MM.1S (cell line): ENCODE data around the gene HDGF.

ENCODE experiments used
- DNase-seq: peaks from one replicate; pipeline ENCODE4 v3.0.0-alpha.2; 2015
- H2AFZ ChIP-seq: fragments of 300-600 bp; sonication (generic); 2 replicates; pipeline ENCODE4 v1.6.0; 2016; ENCODE audit warnings: antibody characterized with exemption, low read length
- H3F3A ChIP-seq: fragments of 300-600 bp; sonication (generic); 2 replicates; pipeline ENCODE4 v1.6.1; 2016; ENCODE audit warnings: mild to moderate bottlenecking, antibody characterized with exemption, low read length, moderate library complexity, mixed read lengths; ENCODE audit not compliant: insufficient read depth
- H3K27ac ChIP-seq: fragments of 300-600 bp; sonication (generic); 2 replicates; pipeline ENCODE4 v1.5.1; 2016; ENCODE audit warnings: mild to moderate bottlenecking, low read length
- H3K27me3 ChIP-seq: fragments of 300-600 bp; sonication (generic); replicated peaks from 2 replicates; pipeline ENCODE4 v1.6.0; 2016; ENCODE audit warnings: low read length; ENCODE audit not compliant: insufficient read depth
- H3K36me3 ChIP-seq: fragments of 300-600 bp; sonication (generic); replicated peaks from 2 replicates; pipeline ENCODE4 v1.6.1; 2016; ENCODE audit warnings: mild to moderate bottlenecking, low read length, mixed read lengths; ENCODE audit not compliant: insufficient read depth
- H3K4me1 ChIP-seq: fragments of 300-600 bp; sonication (generic); 2 replicates; pipeline ENCODE4 v1.6.1; 2016; ENCODE audit warnings: low read length, mixed read lengths
- H3K4me2 ChIP-seq: fragments of 300-600 bp; sonication (generic); 2 replicates; pipeline ENCODE4 v1.6.0; 2016; ENCODE audit warnings: low read depth, low read length
- H3K4me3 ChIP-seq: fragments of 300-600 bp; sonication (generic); 2 replicates; pipeline ENCODE4 v1.5.1; 2016; ENCODE audit warnings: low read length, mixed read lengths
- H3K79me2 ChIP-seq: fragments of 300-600 bp; sonication (generic); 2 replicates; pipeline ENCODE4 v1.6.1; 2016; ENCODE audit warnings: mixed run types, low read length, mixed read lengths
- H3K9ac ChIP-seq: fragments of 300-600 bp; sonication (generic); 2 replicates; pipeline ENCODE4 v1.6.1; 2016; ENCODE audit warnings: low read length, mixed read lengths
- H3K9me2 ChIP-seq: fragments of 300-600 bp; sonication (generic); replicated peaks from 2 replicates; pipeline ENCODE4 v1.6.1; 2016; ENCODE audit warnings: mild to moderate bottlenecking, low read length, mixed read lengths; ENCODE audit not compliant: insufficient read depth
- H3K9me3 ChIP-seq: fragments of 300-600 bp; sonication (generic); replicated peaks from 2 replicates; pipeline ENCODE4 v1.6.1; 2016; ENCODE audit warnings: mild to moderate bottlenecking, low read length, mixed read lengths; ENCODE audit not compliant: insufficient read depth
- H4K20me1 ChIP-seq: fragments of 300-600 bp; sonication (generic); 2 replicates; pipeline ENCODE4 v1.6.1; 2016; ENCODE audit warnings: mild to moderate bottlenecking, low read length, moderate library complexity, mixed read lengths; ENCODE audit not compliant: insufficient read depth
- EZH2 ChIP-seq: fragments of 300-600 bp; sonication (generic); optimal IDR thresholded peaks from 2 replicates; pipeline ENCODE3; 2017; ENCODE audit warnings: low read depth, mild to moderate bottlenecking, antibody characterized with exemption, low read length, mixed read lengths
- EZH2phosphoT487 ChIP-seq: fragments of 300-600 bp; sonication (generic); IDR thresholded peaks from 2 replicates; pipeline ENCODE4 v1.6.1; 2018; ENCODE audit warnings: antibody characterized with exemption, low read length
- TF ChIP-seq, protein P1 (sequence below): fragments of 300-600 bp; sonication (generic); IDR thresholded peaks from 2 replicates; pipeline ENCODE4 v1.5.1; 2016; ENCODE audit warnings: antibody characterized with exemption, low read length, mixed read lengths

HDGF gene

DNA sequence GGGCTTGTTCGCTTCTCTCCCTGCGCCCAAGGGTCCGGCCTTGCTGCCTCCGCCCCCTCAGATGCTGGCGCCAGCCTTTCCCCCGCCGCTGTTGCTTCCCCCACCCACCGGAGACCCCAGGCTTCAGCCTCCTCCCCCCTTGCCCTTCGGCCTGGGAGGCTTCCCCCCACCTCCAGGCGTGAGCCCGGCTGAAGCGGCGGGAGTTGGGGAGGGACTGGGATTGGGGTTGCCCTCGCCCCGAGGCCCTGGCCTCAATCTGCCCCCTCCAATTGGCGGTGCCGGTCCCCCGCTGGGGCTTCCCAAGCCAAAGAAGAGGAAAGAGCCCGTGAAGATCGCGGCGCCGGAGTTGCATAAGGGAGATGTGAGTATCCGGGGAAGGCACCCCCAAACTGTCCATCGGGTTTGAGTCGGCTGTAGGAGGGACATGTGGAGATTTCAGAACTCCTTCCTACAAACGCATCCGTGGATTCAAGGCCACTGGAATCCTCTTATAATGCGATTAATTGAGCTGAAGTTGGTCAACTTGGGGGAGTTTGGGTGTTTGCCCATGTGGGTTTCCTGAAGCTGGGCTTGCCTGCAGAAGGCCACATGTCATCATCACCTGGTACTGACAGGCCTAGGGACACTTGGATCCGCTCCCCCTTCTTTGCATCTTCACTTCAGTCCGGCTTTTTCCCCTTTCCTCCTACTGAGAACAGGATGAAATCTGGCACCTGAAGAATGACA, 16.6 kb upstream of the HDGF start:
- no peaks in the 10 kb centered on the region for H3K9me2 ChIP-seq
- no peaks in the 10 kb centered on the region for H3K27me3 ChIP-seq
- H3F3A ChIP-seq, result 0 out of 2 replicates have a peak, but pooled peaks cover 3% of the 10 kb centered on the region
- DNase-seq, result peak; percentile 50
- peak overlapping the region; percentile 88 for H3K9ac ChIP-seq
- peaks cover 69% of the 10 kb centered on the region for H3K79me2 ChIP-seq
- peak overlapping the region; percentile 86 for H3K4me2 ChIP-seq
- H3K27ac ChIP-seq, result peak overlapping the region; percentile 68
- TF ChIP-seq EZH2phosphoT487, result no peak
- TF ChIP-seq, protein P1, sequence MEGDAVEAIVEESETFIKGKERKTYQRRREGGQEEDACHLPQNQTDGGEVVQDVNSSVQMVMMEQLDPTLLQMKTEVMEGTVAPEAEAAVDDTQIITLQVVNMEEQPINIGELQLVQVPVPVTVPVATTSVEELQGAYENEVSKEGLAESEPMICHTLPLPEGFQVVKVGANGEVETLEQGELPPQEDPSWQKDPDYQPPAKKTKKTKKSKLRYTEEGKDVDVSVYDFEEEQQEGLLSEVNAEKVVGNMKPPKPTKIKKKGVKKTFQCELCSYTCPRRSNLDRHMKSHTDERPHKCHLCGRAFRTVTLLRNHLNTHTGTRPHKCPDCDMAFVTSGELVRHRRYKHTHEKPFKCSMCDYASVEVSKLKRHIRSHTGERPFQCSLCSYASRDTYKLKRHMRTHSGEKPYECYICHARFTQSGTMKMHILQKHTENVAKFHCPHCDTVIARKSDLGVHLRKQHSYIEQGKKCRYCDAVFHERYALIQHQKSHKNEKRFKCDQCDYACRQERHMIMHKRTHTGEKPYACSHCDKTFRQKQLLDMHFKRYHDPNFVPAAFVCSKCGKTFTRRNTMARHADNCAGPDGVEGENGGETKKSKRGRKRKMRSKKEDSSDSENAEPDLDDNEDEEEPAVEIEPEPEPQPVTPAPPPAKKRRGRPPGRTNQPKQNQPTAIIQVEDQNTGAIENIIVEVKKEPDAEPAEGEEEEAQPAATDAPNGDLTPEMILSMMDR, result no peak
- TF ChIP-seq EZH2, result no peak
- H3K4me3 ChIP-seq, result peak overlapping the region; percentile 81
- no peaks in the 10 kb centered on the region for H3K9me3 ChIP-seq
- no peaks in the 10 kb centered on the region; the same call in 1 of the 2 replicates for H3K36me3 ChIP-seq
- peaks cover 14% of the 10 kb centered on the region for H3K4me1 ChIP-seq
- H2AFZ ChIP-seq, result peak overlapping the region; percentile 23; the same call in 1 of the 2 replicates
- 0 out of 2 replicates have a peak, but pooled peaks cover 6% of the 10 kb centered on the region for H4K20me1 ChIP-seq

DNA sequence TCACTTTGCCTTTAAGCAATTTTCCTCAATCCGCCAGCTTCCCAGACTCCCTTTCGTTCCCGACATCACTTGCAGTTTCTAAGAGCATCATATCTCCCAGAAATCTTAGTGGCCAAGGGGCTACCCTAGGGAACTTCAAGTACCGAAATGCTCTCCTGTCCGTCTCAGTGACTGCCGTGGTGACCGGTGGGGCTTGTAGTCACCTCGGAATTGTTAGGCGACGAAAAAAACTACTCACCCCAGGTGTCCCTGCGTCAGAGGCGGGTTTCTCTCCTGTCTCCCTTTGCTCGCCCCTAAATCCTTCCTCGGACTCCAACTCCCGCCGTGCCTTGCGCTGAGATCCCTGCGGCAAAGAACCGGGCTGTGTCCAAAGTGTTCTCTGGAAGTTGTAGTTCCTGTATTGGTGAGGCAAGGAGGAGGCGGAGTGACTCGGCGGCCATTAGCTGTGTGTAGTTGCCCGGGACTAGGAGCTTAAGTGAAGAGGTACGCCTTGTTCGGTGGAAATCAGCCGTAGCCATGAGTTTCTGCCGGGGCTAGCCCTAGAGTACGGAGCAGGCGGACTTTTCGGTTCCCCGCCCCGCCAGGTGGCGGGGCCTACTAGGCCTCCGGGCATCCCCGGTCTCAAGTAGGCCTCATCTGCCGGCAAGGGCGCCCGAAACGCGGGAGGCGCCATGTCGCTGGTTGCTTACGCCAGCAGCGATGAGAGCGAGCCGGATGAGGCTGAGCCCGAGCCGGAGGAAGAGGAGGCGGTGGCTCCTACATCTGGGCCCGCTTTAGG, 15.8 kb upstream of the HDGF start, which contains the start of gene PRCC:
Gene PRCC, plus strand, starts transcription at position 435 of the 778 bp plus-strand sequence. Its CDS starts 237 bp downstream, at position 672.
- Histone ChIP-seq H3K36me3 (no peaks in the 10 kb centered on the region; the same call in 1 of the 2 replicates), H2AFZ (peak within 1 kb of the TSS; percentile 83), H4K20me1 (no peaks in the 10 kb centered on the region), H3K27ac (peak within 1 kb of the TSS; percentile 68), H3K4me2 (peak within 1 kb of the TSS; percentile 86), H3K79me2 (peaks cover 61% of the 10 kb centered on the region), H3K27me3 (no peaks in the 10 kb centered on the region), H3K9me3 (no peaks in the 10 kb centered on the region), H3F3A (0 out of 2 replicates have a peak, but pooled peaks cover 3% of the 10 kb centered on the region), H3K4me1 (peaks cover 14% of the 10 kb centered on the region), H3K9me2 (no peaks in the 10 kb centered on the region), H3K4me3 (peak within 1 kb of the TSS; percentile 82), H3K9ac (peak within 1 kb of the TSS; percentile 88)
- DNase-seq, result peak; percentile 100
- no peak for TF ChIP-seq EZH2phosphoT487
- no peak for TF ChIP-seq EZH2
- TF ChIP-seq, protein P1, result no peak

DNA sequence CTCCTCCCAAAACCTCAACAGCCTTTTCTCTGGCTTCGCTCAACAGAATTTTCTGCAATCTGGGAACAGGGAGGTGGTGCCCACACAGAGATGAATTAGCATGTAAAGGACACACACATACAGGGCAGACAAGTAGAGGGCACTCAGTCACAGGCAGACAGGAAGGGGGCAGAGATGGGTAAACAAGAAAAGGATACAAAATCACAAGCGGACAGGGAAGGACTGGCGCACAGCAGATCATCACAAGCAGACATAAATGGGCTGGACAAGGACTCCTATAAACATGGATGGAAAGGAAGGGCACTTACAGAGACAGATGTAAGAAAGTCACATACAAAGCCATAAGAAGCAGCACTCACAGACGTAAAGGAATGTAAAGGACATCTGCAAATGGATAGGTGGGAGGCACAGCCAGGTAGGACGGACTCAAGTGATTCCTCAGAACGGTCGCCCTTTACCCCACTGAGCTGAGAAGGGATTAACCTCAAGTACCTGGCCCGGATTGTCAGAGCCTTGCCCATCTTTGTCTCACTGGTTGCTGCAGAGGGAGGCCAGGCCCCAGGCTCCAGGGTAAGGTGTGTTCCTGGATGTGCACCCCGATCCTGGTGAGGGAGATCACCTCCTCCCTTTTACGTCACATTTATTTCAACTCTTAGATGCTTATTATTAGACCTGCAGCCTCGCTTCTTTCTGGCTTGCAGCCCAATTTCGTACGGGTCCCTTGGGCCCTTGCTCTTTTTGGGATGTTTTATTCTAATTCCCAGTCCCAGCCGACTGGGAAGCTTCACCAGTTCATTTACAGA, 15.0 kb upstream of the HDGF start:
- peak overlapping the region; percentile 83 for H2AFZ ChIP-seq
- H3K79me2 ChIP-seq, result peaks cover 54% of the 10 kb centered on the region
- H3K9me2 ChIP-seq, result no peaks in the 10 kb centered on the region
- H3K4me2 ChIP-seq, result peak overlapping the region; percentile 83
- DNase-seq, result peak; percentile 35
- H3K4me3 ChIP-seq, result peak overlapping the region; percentile 82
- H3K27ac ChIP-seq, result peak overlapping the region; percentile 51; the same call in 1 of the 2 replicates
- H3K4me1 ChIP-seq, result peaks cover 14% of the 10 kb centered on the region
- H3K9me3 ChIP-seq, result no peaks in the 10 kb centered on the region
- peak overlapping the region; percentile 73 for H3K9ac ChIP-seq
- TF ChIP-seq, protein P1, result no peak
- TF ChIP-seq EZH2phosphoT487, result no peak
- TF ChIP-seq EZH2, result no peak
- H3K36me3 ChIP-seq, result no peaks in the 10 kb centered on the region; the same call in 1 of the 2 replicates
- H3F3A ChIP-seq, result 0 out of 2 replicates have a peak, but pooled peaks cover 3% of the 10 kb centered on the region
- H4K20me1 ChIP-seq, result no peaks in the 10 kb centered on the region
- no peaks in the 10 kb centered on the region for H3K27me3 ChIP-seq
